Ascending aorta (tissue), 2 donors: Measurements from ENCODE around the gene ANKRD44. TPM values are rescaled to one million over a fixed set of nuclear protein-coding genes. Genes with fewer than 3 reads are reported as not detected.

Experiments
- DNase-seq, 2 donors: peaks; one replicate each; pipeline ENCODE4 v3.0.0-alpha.2; 2019; ENCODE audit warnings: low spot score in 2 of 2
- H3K27ac ChIP-seq, 2 donors: fragments of 200-600 bp; sonication (generic); one replicate each; pipeline ENCODE4 v1.5.1; 2016 to 2017; ENCODE audit warnings: mild to moderate bottlenecking in 1 of 2
- H3K27me3 ChIP-seq: fragments of 200-600 bp; sonication (generic); one replicate; pipeline ENCODE4 v1.5.1; 2017
- H3K36me3 ChIP-seq, 2 donors: fragments of 200-600 bp; sonication (generic); one replicate each; pipeline ENCODE4 v1.5.1; 2016
- H3K4me1 ChIP-seq, 2 donors: fragments of 200-600 bp; sonication (generic); one replicate each; pipeline ENCODE4 v1.5.1; 2016 to 2017; ENCODE audit warnings: mild to moderate bottlenecking in 1 of 2
- H3K4me3 ChIP-seq, 2 donors: fragments of 200-600 bp; sonication (generic); one replicate each; pipeline ENCODE4 v1.5.1; 2016 to 2017; ENCODE audit warnings: mild to moderate bottlenecking in 1 of 2
- H3K9me3 ChIP-seq, 2 donors: fragments of 200-600 bp; sonication (generic); one replicate each; pipeline ENCODE4 v1.5.1; 2016
- intact Hi-C: fragments of 100-400 bp; cut with DNase I; formaldehyde crosslinking; loops from one replicate; pipeline ENCODE4 v1.15.1; 2023
- total RNA-seq: library from RNA; depleted of rRNA; stranded (reverse); fragments of >200 nt; gene quantifications from one replicate; pipeline ENCODE4 v1.1.0, GENCODE V29; 2016
- TF ChIP-seq, protein P1 (sequence below), 3 experiments: fragments of 200-600 bp in 2 of 3; fragments of 450-650 bp in 1 of 3; sonication (generic) in 2 of 3; IDR thresholded peaks; one replicate each; pipeline ENCODE4 v1.5.1; 2016 to 2019; ENCODE audit warnings: antibody characterized with exemption in 3 of 3, mild to moderate bottlenecking in 1 of 3, moderate library complexity in 1 of 3

ANKRD44 gene
- total RNA-seq, 1 donor from 2014 or later, result 66.3 TPM

GRCh38 chr2:197273485-197273884, 37.1 kb downstream of the ANKRD44 start:
- TF ChIP-seq, protein P1, sequence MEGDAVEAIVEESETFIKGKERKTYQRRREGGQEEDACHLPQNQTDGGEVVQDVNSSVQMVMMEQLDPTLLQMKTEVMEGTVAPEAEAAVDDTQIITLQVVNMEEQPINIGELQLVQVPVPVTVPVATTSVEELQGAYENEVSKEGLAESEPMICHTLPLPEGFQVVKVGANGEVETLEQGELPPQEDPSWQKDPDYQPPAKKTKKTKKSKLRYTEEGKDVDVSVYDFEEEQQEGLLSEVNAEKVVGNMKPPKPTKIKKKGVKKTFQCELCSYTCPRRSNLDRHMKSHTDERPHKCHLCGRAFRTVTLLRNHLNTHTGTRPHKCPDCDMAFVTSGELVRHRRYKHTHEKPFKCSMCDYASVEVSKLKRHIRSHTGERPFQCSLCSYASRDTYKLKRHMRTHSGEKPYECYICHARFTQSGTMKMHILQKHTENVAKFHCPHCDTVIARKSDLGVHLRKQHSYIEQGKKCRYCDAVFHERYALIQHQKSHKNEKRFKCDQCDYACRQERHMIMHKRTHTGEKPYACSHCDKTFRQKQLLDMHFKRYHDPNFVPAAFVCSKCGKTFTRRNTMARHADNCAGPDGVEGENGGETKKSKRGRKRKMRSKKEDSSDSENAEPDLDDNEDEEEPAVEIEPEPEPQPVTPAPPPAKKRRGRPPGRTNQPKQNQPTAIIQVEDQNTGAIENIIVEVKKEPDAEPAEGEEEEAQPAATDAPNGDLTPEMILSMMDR (IDR thresholded peaks at IDR 0.05), result no peak
- Histone ChIP-seq H3K27ac (no peak overlapping the region), H3K9me3 (no peaks in the 10 kb centered on the region), H3K36me3 (no peaks in the 10 kb centered on the region), H3K4me1 (peaks cover 0 to 8% of the 10 kb centered on the region in 2 donors), H3K4me3 (no peak overlapping the region), H3K27me3 (no peaks in the 10 kb centered on the region)
- no peak for DNase-seq
- intact Hi-C loops, result no loop called here

DNA sequence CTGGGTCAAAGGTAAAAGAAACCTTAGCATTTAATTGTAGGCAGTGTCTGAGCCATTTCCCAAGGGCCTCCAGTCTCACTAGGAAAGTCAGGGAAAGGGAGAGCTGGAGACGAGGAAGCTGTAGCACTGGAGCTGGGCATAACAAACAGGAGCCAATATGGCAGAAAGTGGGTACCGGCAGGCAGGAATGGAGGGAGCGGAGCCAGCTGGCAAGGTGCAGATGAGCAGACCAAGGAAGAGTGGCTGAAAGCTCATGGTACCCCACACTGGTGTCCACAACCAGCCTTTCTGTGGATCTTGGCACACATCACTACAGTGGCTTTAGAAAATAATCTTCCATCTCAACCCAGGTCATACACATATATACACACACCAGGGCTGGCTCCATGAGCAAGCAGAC, 40.0 kb downstream of the ANKRD44 start:
- Histone ChIP-seq H3K36me3 (no peaks in the 10 kb centered on the region), H3K27me3 (no peaks in the 10 kb centered on the region), H3K27ac (no peak overlapping the region), H3K4me3 (no peak overlapping the region), H3K9me3 (no peaks in the 10 kb centered on the region), H3K4me1 (peaks cover 0 to 8% of the 10 kb centered on the region in 2 donors)
- no peak for DNase-seq
- TF ChIP-seq, protein P1 (IDR thresholded peaks at IDR 0.05), result no peak
- intact Hi-C loops, result no loop called here

GRCh38 chr2:197269815-197270214, 40.8 kb downstream of the ANKRD44 start:
- Histone ChIP-seq H3K4me1 (peaks cover 0 to 8% of the 10 kb centered on the region in 2 donors), H3K36me3 (no peaks in the 10 kb centered on the region), H3K9me3 (no peaks in the 10 kb centered on the region), H3K4me3 (no peak overlapping the region), H3K27ac (no peak overlapping the region), H3K27me3 (no peaks in the 10 kb centered on the region)
- DNase-seq, result no peak
- intact Hi-C loops, result no loop called here
- TF ChIP-seq, protein P1 (IDR thresholded peaks at IDR 0.05), result no peak

DNA sequence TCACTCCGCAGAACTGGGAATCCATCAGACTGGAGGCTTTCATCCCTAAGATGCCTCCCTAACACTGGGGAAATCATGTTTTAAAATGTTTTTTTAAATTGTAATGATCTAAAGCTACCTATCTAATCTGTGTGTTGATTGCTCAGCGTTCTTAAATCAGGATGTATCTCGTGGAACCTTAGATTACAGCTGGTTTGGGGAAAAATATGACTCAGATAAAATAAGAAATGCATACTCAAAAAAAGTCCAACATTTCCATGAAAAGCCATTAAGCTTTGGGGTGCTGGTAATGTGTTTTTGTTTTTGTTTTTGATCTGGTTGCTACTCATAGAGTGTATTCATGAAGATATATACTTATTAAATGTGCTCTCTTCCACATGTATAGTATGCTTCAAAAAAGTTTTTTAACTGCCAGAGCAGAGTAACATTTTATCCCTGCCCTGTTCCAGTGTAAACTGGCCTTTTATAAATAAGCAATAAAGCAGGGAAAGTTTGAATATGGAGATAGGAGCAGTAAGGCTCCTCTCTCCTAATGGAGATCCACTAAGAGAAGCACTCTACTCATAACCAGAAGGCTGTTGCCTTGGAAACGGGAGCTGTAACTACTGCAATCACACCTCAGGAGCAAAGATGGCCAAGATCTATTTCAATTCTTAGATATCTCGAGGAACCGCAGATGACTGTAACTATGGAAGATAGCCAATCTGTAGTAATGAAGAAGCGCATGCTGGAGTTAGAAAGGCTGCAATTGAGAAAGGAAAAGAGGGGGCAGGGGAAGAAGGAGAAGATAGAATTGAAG, 41.6 kb downstream of the ANKRD44 start:
- H3K27me3 ChIP-seq, result no peaks in the 10 kb centered on the region
- no peaks in the 10 kb centered on the region for H3K9me3 ChIP-seq
- no peak overlapping the region for H3K4me3 ChIP-seq
- H3K27ac ChIP-seq, result no peak overlapping the region
- DNase-seq, result no peak
- TF ChIP-seq, protein P1 (IDR thresholded peaks at IDR 0.05), result no peak
- H3K4me1 ChIP-seq, result peaks cover 0 to 8% of the 10 kb centered on the region in 2 donors
- no peaks in the 10 kb centered on the region for H3K36me3 ChIP-seq
- intact Hi-C loops, result no loop called here

- Histone ChIP-seq H3K36me3 (no peaks in the 10 kb centered on the region), H3K9me3 (no peaks in the 10 kb centered on the region), H3K4me3 (no peak overlapping the region), H3K4me1 (peaks cover 0 to 7% of the 10 kb centered on the region in 2 donors), H3K27ac (no peak overlapping the region), H3K27me3 (no peaks in the 10 kb centered on the region)
- TF ChIP-seq, protein P1 (IDR thresholded peaks at IDR 0.05), result no peak
- no peak for DNase-seq
- intact Hi-C loops, result no loop called here
Measured at GRCh38 chr2:197266477-197266876, 44.1 kb downstream of the ANKRD44 start.
